HG02642 (cell line): ENCODE measurements around the gene MOV10L1.
"Not testable (repeated sequence)": the region's sequence is repeated elsewhere in the genome, so short reads cannot be mapped to it uniquely, and the experiment has no call there.

ENCODE experiments used
- ATAC-seq: cut with Tn5 transposase; IDR thresholded peaks from one replicate; pipeline ENCODE4 v1.9.1; 2021; ENCODE audit warnings: mild to moderate bottlenecking; ENCODE audit not compliant: unreplicated experiment, poor library complexity

The MOV10L1 gene

DNA sequence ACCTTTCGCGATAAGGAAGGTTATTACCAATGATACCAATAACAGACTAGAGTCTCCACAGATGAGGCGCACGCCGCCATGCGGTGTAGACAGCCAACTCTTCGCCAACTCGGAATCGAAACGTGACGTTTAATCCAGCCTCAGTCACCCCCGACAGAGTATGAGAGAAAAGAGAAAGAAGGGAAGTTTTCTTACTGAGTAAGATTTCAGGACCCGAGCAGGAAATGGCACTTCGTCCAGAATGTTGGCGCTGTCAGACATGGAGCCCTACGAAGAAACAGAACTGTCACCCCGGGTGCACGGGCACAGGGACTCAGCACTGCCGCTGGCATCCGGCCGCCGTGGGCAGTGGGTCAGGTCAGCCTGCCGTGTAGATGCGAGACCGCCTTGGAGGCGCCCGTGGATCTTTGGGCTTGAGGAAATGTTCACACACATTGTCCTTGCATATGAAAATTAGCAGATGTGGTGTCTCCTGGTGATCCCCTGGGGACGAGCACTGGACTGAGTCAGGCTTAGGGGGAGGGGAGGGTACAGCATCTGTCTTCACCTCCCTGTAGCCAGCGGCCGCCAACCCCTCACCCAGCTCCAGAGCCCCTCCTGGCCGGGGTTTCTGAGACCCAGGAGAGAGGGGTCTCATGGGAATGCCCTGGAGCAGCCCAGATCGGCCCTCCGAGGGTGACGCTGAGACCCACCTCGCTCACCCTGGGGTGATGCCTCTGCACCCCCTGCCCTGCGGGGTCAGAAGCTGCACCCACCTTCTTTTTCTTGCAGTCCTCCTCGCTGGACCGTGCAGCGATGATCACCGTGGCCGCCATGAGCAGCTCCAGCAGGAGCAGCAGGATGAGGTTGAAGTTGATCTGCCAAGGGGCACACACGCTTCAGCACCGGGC is 12.9 kb upstream of the MOV10L1 start:
- ATAC-seq = no peak

DNA sequence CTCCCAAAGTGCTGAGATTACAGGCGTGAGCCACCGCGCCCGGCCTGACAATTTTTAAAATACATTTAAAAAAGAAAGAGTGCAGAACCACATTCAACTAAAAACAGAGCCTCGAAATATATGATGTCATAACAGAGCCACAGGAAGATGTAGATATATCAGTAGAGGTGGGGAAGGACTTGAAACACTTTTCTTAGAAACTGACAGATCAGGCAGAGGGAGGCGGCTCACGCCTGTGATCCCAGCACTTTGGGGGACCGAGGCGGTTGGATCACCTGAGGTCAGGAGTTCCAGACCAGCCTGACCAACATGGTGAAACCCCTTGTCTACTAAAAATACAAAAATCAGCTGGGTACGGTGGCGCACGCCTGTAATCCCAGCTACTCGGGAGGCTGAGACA is 11.6 kb upstream of the MOV10L1 start:
- no peak for ATAC-seq

DNA sequence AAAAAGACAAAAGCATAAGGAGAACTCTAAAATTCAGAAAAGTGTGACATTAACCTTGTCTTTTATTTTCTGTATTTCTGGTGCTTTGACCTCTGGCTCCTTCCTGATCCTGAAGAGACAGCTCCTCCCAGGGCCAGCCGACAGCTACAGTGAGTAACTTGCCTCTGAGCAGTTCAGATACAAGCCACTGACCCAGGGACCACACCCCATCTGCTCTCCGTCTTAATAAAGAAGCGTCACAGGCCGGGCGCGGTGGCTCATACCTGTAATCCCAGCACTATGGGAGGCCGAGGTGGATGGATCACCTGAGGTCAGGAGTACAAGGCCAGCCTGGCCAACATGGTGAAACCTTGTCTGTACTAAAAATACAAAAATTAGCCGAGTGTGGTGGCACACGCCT is 11.0 kb upstream of the MOV10L1 start:
- ATAC-seq = no peak

DNA sequence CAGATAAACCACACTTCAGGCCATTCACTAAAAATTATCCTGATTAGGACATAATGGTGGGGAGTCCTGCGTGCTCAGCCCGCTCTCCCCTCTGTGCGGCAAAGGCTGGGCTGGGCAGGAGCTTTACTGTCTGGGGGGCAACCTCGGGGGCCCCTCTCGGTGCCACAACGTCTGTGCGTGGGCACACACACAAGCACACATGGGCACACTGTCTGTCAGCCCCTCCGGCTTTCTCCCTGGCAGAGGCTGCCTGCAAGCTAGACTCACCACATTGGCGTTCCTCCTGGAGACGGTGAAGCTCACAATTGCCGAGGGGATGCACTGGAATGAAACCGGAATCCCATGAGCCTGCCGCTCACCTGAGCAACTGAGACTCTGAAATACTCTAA is 9.7 kb upstream of the MOV10L1 start:
- ATAC-seq = no peak

DNA sequence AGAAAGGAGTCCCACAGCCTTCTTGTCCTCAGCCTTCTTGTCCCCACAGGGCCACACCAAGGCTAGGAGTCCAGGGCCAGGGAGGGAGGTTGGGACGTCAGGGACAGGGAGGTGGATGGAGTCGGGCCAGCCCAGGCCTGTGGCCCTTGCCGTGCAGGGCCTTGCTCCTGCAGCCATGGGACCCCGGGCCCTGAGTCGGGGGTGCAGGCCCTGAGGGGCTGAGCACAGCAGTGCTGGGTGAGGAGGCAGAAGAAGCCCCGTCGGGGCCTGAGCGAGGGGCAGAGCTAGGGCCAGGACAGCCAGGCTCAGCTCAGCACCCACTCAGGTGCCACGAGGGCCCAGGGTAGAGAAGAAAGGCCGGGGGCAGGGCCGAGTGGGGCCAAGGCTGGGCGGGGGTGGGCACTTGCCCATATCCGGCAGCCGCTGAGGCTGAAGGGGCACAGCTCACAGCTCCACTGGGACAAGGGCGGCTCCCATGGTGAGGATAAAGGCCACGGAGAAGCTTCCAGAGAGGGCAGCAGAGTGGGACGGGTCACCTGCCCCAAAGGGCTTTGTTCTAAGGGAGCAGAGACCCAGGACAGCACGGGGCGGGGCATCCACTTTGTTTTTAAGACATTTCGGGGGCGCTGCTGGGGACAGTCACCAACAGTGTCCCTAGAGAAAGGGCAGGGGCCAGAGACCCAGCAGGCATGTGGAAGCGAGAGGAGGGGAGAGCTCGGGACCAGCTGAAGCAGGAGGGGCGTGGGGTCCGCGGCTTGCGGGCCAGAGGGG is 8.2 kb upstream of the MOV10L1 start:
- no peak for ATAC-seq

DNA sequence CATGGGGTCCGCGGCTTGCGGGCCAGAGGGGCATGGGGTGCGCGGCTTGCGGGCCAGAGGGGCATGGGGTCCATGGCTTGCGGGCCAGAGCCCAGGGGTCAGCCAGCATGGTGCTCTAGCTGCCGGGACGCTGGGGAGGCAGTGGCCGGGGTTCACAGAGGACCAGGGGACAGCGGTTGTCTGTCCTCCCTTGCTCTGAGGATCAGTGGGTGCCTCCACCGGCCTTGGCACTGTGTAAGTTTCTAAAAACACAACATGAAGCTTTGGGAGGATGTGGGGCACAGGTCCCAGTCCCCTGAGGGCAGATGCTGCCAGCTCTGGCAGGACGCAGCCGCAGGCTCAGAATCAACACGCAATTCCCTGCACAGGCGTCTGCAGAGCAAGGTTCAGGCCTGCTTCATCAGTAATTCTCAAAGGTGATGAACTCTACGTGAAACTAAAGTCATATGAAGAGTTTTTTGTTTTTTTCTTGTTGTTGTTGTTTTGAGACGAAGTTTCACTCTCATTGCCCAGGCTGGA is 7.5 kb upstream of the MOV10L1 start:
- no peak for ATAC-seq

DNA sequence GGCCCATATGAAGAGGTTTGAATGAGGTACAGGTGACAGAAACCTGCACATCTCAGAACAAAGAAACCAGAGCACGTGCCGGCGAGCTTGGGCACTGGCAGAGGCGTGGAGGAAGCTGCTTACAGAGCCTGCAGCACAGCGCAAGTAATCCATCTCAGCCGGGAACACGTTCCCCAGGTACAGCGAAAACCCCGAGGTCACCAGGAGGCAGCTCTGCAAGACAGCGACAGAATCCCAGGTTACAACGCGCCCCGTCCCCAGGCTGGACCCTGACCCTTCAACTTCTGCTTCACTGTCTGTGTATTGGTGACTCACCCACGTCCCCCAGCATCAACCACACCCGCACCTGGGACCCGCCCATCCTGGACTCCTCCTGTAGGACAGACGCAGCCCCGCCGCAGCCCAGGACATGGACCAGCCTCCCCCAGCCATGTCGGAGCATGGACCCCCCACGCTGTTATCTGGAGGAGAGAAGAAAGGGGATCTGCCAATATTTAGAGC is 6.8 kb upstream of the MOV10L1 start:
- no peak for ATAC-seq

DNA sequence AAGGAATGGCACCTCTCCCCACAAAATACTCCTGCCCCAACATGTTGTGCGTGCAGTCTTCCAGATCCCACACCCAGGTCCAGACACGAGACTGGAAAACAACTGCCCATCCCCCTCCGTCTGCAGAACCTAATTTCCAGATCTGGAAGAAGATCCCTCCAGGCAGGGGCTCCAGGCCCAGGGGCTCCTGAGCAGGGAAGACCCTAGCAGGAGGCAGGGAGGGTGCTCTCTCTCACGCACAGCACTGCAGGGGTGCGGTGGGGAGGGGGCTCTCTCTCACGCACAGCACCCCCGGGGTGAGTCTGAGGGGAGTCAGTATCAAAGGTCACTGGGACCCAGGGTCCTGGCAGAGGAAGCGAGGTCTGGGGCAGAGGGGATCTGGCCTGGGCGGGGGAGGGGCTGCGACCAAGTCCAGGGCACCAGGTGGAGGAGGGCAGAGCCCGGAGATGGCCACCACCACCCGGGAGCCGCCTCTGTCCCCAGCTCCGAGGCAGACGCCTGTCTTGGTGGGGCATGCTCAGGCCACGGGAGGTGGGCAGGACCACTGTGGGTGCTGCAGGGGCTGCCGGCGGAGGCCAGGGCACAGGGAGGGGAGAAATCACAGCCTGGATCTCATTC is 6.2 kb upstream of the MOV10L1 start:
- ATAC-seq = no peak

DNA sequence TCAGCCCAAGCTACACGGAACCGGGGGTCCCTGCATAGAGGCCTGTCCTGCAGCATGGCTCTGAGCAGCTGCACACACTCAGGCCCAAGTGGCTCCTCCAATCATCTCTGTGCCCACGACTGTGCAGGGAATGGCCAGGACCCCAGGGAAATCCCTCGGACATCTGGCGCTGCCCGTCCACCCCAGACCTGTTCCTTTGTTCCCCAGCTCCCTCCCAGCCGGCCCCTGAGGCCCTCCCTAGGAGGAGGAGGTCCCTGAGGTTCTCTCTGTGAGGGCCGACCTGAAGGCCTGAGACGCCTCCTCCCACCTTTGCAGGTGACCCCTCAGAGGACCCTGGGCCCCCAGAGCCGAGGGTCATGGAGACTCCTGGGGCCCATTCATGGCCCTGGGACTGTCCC is 5.7 kb upstream of the MOV10L1 start:
- no peak for ATAC-seq

DNA sequence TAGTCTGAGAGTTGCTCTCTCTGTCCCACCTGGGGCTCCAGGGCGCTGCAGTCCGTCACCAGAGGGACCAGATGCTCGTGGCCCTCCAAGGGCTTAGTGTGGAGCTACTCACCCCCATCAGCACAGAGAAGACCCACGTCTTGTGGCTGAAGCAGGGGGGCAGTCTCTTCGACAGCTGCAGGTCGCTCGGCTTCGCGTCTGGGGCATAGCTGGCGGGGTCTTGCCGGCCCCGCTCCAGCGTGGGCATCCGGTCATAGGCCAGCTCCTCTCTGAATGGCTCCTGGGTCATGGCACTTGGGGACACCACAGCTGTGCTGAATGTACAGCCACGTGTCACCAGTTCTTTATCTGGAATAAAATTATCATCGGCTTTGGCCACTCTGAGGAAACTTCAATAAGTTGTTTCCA is 5.2 kb upstream of the MOV10L1 start:
- no peak for ATAC-seq

DNA sequence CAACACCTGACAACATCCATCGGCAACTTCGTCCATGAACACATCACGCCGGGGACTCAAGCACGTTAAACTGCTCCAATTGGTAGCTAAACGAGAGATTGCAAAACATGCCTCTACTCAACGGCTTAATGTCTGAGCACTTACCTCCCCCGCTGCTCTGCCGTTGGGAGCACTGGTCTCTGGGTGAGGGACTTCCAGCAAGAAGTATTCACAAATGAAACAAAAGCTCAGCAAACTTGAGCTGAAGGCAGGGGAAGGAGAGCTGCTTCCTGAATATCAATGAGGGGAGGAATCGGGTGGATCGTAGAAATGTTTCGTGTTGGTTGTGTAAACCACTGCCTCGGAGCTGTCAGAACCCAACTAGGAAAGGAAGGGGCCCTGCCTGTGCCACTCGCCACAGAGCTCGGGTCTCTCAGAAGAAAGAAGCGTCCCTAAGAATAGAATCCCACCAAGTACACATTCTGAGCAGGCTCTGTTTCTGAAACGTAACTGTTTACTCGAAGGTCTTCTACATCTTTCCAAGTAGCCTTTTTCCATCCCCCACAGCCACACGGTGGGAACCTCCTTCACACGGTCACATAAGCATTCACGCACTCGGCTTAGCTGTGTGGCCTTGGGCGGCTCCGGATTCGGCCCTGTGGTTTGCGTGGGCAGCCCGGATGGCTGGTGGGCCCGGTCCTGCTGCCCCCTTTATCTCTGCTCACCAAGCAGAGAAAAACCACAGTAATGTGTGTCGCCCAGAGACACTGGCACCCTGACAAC is 4.4 kb upstream of the MOV10L1 start, which contains the start of gene MLC1:
TSS of gene MLC1 (minus strand) at position 216 of the 762 bp plus-strand sequence. CDS start 524 bp downstream, outside the sequence.
- no peak for ATAC-seq

DNA sequence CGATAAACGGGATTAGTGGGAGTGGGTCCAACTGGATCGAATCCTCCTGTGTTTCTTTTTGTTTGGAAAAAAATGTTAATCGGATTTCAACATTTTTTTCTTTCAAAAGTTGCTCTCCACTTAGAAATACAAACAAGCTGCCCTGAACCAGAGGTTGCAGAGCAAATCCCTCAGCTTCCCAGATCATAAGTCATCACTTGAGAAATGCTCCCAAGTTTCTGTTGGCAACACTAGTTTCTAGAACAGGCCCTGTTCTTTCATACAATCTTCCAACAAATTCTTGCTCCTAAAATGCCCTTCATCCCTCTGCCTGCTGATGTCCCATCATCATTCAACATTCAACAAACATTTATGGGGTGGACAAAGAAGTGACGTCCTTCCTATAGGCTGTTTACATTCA is 3.3 kb upstream of the MOV10L1 start:
- ATAC-seq = no peak

DNA sequence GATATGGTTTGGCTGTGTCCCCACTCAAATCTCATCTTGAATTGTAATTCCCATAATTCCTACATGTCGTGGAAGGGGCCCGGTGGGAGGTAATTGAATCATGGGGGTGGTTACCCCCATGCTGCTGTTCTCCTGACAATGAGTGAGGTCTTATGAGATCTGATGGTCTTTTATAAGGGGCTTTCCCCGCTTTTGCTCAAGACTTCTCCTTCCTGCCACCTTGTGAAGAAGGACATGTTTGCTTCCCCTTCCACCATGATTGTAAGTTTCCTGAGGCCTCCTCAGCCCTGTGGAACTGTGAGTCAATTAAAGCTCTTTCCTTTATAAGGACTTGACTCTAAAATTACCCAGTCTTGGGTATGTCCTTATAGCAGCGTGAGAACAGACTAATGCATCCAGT is 2.8 kb upstream of the MOV10L1 start:
- not testable (repeated sequence) for ATAC-seq

DNA sequence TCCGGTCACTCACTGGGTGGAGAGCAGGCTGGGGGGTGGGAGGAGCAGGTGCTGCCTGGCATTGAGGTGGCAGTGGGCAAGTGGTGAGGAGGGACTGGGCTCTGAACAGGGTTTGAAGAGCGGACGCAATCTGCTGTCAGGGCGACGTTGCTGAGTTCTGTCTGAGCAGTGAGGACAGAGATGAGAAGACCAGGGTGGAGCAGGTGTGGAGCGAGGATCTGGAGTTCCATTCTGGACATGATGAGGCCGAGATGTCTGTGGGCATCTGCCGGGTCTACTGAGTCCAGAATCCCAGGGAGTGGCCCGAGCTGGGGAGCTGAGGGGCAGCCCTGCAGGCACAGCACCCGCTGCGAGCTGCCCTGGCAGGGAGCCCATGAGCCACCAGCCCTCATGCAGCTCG is 2.2 kb upstream of the MOV10L1 start:
- no peak for ATAC-seq

DNA sequence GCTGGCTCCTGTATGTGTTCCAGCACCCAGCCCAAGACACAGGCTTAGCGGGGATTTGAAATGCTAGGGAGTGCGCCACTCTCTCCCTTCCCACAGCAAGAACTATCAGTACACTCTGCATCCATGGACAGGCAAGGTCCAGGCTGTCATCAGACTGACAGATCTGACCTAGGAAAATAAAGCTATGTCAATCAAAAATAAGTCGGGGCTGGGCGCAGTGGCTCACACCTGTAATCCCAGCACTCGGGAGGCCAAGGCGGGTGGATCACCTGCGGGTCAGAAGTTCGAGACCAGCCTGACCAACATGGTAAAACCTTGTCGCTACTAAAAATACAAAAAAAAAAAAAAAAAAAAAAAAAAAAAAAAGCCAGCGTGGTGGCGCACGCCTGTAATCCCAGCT is 1.7 kb upstream of the MOV10L1 start:
- ATAC-seq = no peak

DNA sequence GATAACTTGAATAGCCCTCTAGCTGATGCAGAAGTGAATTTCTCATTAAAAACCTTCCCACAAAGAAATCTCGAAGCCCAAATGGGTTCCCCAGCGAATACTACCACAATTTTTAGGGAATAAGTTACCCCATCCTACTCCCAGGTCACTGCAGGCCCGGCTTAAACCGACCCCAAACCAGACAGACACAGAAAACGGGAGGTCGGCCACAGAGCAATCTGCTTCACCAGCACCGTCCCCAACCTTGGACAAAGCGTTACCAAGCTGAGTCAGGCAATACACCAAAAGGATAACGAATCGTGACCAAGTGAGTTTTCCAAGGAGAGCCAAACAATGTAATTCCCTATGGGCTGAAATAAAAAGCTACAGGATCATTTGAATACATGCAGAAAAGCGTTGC is 575 bp upstream of the MOV10L1 start:
- ATAC-seq = no peak

DNA sequence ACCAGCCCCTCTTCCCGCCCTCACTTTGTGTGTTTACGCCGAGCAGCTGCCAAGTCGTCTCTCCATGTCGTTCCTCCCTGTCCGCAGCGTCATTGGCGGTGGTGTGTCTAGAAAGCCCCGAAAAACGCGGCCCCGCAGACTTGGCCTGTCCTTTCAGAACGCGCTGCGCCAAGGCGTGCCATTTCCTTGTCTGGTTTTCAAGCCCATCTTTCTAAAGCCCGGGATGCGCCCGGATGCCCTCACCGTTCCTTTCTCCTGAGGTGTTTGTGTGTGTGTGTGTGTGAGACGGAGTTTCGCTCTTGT is 557 bp downstream of the MOV10L1 start:
- ATAC-seq = no peak

DNA sequence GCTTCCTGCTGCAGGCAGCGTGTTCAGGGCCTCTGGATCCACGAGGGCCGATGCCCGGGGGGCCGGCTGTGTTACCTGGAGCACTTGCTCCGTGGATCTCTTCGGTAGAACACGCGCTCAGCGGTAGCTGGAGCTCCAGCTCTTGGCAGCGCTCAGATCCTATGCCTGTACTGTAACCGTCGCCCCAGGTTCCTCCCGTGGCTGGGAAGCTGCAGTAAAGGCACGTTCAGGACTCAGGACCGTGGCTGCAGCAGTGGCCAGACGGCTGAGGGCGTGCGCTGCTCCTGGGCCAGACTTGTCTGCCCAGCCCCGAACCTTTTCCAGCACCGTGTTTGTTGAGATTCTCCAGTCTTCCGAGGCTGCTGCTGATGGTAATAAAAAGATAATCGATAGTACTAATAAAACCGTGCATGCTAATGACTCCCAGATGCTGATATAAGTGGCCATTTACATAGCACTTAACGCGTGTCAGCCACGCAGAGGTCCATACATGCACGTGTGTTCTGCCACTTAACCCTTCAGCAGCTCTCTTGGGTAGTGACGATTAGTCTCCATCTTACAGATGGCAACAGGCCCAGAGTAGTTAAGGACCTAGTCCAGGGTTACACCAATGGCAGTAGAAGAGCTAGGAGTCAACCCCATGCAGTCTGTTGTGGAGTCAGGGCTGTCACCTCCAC is 1.4 kb downstream of the MOV10L1 start:
- no peak for ATAC-seq

DNA sequence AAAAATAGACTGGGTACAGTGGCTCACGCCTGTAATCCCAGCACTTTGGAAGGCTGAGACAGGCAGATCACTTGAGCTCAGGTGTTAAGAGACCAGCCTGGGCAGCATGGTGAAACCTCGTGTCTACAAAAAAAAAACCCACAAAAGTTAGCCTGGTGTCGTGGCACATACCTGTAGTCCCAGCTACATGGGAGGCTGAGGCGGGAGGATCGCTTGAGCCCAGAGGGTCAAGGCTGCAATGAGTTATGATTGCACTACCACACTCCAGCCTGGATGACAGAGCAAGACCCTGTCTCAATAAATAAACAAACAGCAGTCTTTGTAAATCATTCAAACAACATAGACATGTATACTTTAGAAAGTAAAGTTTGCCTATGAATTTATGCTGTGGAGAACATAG is 2.5 kb downstream of the MOV10L1 start:
- no peak for ATAC-seq

DNA sequence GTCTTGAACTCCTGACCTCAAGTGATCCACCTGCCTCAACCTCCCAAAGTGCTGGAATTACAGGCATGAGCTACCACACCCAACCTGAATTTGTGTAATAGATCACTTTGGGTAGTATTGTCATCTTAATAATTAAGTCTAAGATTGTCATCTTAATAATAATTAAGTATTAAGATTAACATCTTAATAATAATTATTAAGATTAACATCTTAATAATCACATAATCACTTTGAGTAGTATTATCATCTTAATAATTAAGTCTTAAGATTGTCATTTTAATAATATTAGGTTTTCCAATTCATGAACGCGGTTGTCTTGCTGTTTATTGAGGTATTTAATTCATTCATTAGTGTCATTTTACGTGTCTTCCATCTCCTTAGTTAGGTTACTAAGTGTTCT is 8.2 kb downstream of the MOV10L1 start:
- ATAC-seq = no peak
